ENCODE results near the gene ZFR2. TPM values are rescaled to one million over a fixed set of nuclear protein-coding genes. Genes with fewer than 3 reads are reported as not detected.

Gene ZFR2
- total RNA-seq, 1 experiment from 2014 or later = not detected

- Mint-ChIP-seq H3K4me3 (ENCODE audit: unreplicated experiment) (no peak overlapping the region), H3K27ac (ENCODE audit: low read depth, unreplicated experiment) (no peak overlapping the region), H3K27me3 (ENCODE audit: insufficient read depth, unreplicated experiment) (peaks cover 12% of the 10 kb centered on the region), H3K36me3 (ENCODE audit: insufficient read depth, unreplicated experiment) (no peaks in the 10 kb centered on the region), H3K9me3 (ENCODE audit: unreplicated experiment) (peaks cover 19% of the 10 kb centered on the region), H3K4me1 (ENCODE audit: insufficient read depth, unreplicated experiment) (no peaks in the 10 kb centered on the region)
- POLR2A ChIA-PET = no interaction called here
- CTCF ChIA-PET = no interaction called here
- intact Hi-C loops (cut with micrococcal nuclease) = no loop called here
- BruUV-seq (replicated peaks) = no TSS peak
- DNase-seq (ENCODE audit: unreplicated experiment) = no peak
- TF ChIP-seq CTCF (IDR thresholded peaks at IDR 0.05; ENCODE audit: unreplicated experiment) = no peak
These were observed 87.2 kb downstream of the ZFR2 start for GRCh38 chr19:3781603-3782002.

DNA sequence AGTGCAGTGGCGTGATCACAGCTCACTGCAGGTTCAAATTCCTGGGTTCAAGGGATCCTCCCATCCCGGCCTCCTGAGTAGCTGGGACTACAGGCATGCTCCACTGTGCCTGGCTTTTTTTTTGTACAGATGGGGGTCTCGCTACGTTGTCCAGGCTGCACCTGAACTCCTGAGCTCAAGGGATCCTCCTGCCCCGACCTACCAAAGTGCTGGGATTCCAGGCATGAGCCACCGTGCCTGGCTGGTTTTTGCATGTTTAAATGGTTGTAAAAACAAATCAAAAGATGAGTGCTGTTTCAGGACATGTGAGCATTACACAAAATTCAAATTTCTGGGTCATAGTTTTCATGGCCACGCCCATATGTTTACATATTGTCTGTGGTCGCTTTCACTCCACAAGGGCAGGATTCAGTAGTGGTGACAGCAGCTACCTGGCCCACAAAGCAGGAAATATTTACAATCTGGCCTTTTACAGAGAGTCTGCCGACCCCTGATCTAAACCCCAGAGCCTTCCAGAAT, 88.0 kb downstream of the ZFR2 start:
- no peak for DNase-seq (ENCODE audit: unreplicated experiment)
- Mint-ChIP-seq H3K4me3 (ENCODE audit: unreplicated experiment) (no peak overlapping the region), H3K36me3 (ENCODE audit: insufficient read depth, unreplicated experiment) (no peaks in the 10 kb centered on the region), H3K4me1 (ENCODE audit: insufficient read depth, unreplicated experiment) (no peaks in the 10 kb centered on the region), H3K27me3 (ENCODE audit: insufficient read depth, unreplicated experiment) (peaks cover 12% of the 10 kb centered on the region), H3K9me3 (ENCODE audit: unreplicated experiment) (peaks cover 25% of the 10 kb centered on the region), H3K27ac (ENCODE audit: low read depth, unreplicated experiment) (no peak overlapping the region)
- ChIA-PET CTCF (no interaction called here), POLR2A (no interaction called here)
- intact Hi-C loops (cut with micrococcal nuclease) = no loop called here
- TF ChIP-seq CTCF (IDR thresholded peaks at IDR 0.05; ENCODE audit: unreplicated experiment) = no peak
- BruUV-seq (replicated peaks) = no TSS peak

DNA sequence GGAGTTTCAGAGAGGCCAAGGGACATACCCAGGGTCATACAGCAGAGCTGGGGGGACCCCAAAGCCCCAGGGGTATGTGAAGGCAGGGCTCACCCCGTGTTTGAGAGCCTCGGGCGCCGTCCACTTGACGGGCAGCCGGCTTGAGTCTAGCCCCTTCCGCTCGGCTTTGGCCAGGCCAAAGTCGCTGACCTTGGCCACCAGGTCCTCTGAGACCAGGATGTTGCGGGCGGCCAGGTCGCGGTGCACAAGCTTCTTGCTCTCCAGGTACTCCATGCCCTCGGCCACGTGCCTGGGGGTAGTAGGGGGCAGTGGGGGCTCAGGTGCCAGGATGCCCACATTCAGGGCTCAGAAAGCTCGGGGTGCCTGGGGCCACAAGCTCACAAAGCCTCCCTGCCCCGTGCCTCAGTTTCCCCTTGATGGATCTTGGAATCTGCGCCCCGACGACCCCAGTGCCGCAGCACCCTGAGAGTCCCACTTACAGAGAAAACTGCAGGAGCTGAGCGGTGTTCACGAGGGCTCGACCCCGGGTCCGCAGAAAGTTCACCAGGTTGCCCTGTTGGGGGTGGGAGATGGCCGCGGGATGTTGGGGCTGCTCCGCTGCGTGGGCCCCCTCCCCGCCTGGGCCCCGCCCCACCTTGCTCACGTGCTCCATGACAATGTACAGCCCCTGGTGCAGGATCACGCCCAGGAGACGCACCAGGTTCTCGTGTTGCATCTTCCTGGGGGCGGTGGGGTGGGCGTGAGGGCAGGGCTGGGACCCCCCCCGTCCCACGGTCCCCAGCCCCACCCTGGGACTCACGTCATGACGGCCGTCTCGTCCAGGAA, 89.7 kb downstream of the ZFR2 start:
- POLR2A ChIA-PET = interaction anchor here (0.5 kb wide), 2 partner anchors 50 to 101 kb away, joined by 3 to 4 read pairs; partner anchors contain the start of gene ATCAY
- H3K4me1 Mint-ChIP-seq (ENCODE audit: insufficient read depth, unreplicated experiment) = no peaks in the 10 kb centered on the region
- H3K27ac Mint-ChIP-seq (ENCODE audit: low read depth, unreplicated experiment) = no peak overlapping the region
- peaks cover 25% of the 10 kb centered on the region for H3K9me3 Mint-ChIP-seq (ENCODE audit: unreplicated experiment)
- intact Hi-C loops (cut with micrococcal nuclease) = no loop called here
- no peaks in the 10 kb centered on the region for H3K36me3 Mint-ChIP-seq (ENCODE audit: insufficient read depth, unreplicated experiment)
- DNase-seq (ENCODE audit: unreplicated experiment) = no peak
- CTCF ChIA-PET = no interaction called here
- BruUV-seq (replicated peaks) = no TSS peak
- no peak for TF ChIP-seq CTCF (IDR thresholded peaks at IDR 0.05; ENCODE audit: unreplicated experiment)
- peaks cover 1% of the 10 kb centered on the region for H3K27me3 Mint-ChIP-seq (ENCODE audit: insufficient read depth, unreplicated experiment)
- no peak overlapping the region for H3K4me3 Mint-ChIP-seq (ENCODE audit: unreplicated experiment)

DNA sequence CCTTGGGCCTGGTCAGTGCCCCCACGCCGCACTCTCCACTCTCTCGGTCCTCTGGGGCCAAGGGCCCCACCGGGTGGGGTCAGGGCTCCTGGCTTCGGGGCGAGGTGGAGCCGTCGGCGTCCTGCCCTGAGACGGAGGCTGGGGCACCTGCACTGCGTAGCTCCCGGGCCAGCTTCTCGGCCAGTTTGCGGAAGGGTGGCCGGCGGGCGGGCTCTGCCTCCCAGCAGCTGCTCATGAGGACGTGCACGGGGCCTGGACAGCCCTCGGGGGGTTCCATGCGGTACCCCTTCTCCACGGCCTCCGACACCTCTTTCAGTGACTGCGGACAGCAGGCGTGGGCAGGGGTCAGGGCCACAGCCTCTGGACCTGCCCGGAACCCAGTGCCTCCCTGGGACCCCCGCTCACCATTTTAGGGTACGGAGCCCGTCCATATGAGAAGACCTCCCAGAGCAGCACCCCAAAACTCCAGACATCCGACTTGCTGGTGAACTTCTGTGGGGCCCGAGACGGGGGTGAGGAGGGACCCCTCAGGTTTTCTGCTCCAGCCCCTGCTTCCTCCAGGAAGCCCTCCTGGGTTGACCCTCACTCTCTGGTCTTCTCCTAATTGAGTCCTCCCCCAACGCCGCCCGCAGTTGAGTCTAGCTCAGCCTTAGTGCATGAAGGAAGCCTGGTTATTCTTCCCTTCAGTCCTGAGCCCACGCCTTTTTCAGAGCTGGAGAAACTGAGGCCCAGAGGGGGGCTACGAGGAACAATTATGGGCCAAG, 90.6 kb downstream of the ZFR2 start:
- H3K27me3 Mint-ChIP-seq (ENCODE audit: insufficient read depth, unreplicated experiment) = no peaks in the 10 kb centered on the region
- BruUV-seq (replicated peaks) = no TSS peak
- ChIA-PET POLR2A (interaction anchor here (0.5 kb wide), 1 partner anchor 51 kb away, joined by 4 read pairs; no protein-coding TSS in a partner anchor), CTCF (no interaction called here)
- DNase-seq (ENCODE audit: unreplicated experiment) = no peak
- TF ChIP-seq CTCF (IDR thresholded peaks at IDR 0.05; ENCODE audit: unreplicated experiment) = no peak
- peaks cover 25% of the 10 kb centered on the region for H3K9me3 Mint-ChIP-seq (ENCODE audit: unreplicated experiment)
- H3K4me3 Mint-ChIP-seq (ENCODE audit: unreplicated experiment) = no peak overlapping the region
- intact Hi-C loops (cut with micrococcal nuclease) = no loop called here
- H3K27ac Mint-ChIP-seq (ENCODE audit: low read depth, unreplicated experiment) = no peak overlapping the region
- H3K4me1 Mint-ChIP-seq (ENCODE audit: insufficient read depth, unreplicated experiment) = no peaks in the 10 kb centered on the region
- H3K36me3 Mint-ChIP-seq (ENCODE audit: insufficient read depth, unreplicated experiment) = no peaks in the 10 kb centered on the region

All from MCF 10A (cell line).